ENCODE data around the gene ELL2.
"Not testable (repeated sequence)": the region's sequence is repeated elsewhere in the genome, so short reads cannot be mapped to it uniquely, and the experiment has no call there.

Gene ELL2

GRCh38 chr5:95845391-95845790 is 116.3 kb downstream of the ELL2 start:
- TF ChIP-seq GATA1 (IDR thresholded peaks at IDR 0.05; ENCODE audit: low read depth, low read length): no peak
- no peak for TF ChIP-seq POLR2A (IDR thresholded peaks at IDR 0.05; ENCODE audit: low read length)
- DNase-seq: peak in 1 of 2 experiments; percentile 54

DNA sequence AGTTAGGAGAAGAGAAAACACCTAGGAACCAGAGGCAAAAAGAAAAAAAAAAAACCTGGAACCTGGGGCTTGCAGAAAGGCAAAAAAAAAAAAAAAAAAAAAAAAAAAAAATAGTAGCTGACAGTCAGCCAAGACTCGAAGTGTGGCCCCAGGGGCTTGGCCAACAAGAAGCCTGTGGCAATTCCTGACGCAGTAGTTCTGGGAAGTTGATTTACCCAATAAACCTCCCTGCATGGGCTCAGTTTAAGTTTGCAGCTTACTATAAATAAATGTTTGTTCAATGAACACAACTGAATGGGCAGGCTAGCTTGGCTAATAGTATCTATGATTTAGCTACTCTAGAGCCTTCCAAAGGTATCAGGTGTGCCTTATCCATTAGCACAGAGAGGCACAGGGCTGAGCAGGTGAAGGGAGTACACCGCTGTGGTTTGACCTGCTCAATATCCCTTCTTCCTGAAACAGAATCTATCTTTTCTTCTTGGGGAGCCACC is 117.9 kb downstream of the ELL2 start:
- TF ChIP-seq GATA1 (IDR thresholded peaks at IDR 0.05; ENCODE audit: low read depth, low read length): no peak
- no peak for TF ChIP-seq POLR2A (IDR thresholded peaks at IDR 0.05; ENCODE audit: low read length)
- DNase-seq: no peak

DNA sequence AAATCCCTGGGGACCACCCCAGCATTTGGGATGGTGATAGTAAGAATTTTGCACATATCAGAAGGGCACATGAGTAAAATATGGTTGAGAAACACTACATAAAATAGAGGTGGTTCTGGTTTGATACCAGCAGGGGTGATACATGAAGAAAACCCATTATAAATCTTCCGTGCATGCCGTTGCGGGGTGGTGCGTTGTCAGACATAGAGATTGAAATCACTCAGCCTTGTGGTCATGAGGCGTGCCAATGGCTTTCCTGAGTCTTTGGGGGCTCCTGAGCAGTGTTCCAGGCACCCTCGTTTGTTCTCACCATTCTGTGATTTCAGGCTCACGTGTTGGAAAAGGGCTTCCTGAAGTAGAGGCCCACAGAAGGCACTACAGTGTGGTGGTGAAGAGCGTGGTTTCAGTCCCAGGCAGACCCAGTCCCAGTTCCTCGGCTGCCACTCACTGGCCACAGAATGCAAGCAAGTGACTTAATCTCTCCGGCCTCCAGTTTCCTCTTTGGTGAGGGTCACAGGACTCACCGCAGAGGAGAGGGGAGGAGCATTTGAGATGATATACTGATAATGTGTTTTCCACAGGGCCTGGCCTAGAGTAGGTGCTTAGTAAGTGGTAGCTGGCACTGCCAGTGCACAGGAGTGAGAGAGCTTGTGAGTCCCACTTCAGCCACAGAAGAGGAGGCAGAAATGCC is 118.7 kb downstream of the ELL2 start:
- DNase-seq: peak; percentile 79 to 85
- TF ChIP-seq POLR2A (IDR thresholded peaks at IDR 0.05; ENCODE audit: low read length) (peak; percentile 30), GATA1 (IDR thresholded peaks at IDR 0.05; ENCODE audit: low read depth, low read length) (no peak)

GRCh38 chr5:95841914-95842812 is 119.5 kb downstream of the ELL2 start:
- no peak for DNase-seq
- TF ChIP-seq POLR2A (IDR thresholded peaks at IDR 0.05; ENCODE audit: low read length) (no peak), GATA1 (IDR thresholded peaks at IDR 0.05; ENCODE audit: low read depth, low read length) (no peak)

DNA sequence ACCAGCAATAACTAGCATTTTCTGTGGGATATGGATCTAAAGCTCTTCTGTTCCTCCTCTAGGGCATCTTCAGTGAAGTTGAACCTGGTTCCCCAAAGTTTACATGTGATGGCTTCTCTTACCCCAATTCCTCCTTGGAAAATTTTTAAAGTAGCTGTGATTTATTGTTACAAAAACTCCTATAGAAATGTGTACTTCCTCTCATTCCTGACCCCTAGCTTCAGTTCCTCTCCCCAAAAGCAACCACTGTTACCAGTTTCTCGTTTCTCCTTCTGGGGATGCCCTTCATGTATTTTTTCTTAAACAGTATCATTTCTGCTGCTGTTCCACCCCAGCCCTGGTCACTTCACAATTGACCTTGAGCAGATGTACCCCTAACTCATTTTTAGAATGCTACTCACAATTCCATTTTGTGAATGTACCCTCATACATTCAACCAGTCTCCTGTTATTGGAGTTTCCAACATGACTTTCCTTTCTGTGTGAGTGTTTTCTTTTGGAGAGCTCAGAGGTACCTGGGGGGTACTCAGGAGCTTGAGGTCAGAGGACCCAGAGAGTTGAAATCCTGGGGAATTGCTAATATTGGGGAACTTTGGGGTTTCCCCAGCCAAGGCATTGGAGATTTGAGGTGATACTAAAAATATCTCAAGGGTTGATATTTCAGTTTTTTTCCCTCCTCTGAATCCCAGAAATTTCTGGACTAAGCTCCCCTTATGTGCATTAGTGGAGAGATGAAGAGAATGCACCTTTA is 120.5 kb downstream of the ELL2 start:
- no peak for DNase-seq
- TF ChIP-seq POLR2A (IDR thresholded peaks at IDR 0.05; ENCODE audit: low read length) (no peak), GATA1 (IDR thresholded peaks at IDR 0.05; ENCODE audit: low read depth, low read length) (no peak)

GRCh38 chr5:95839658-95840057 is 122.0 kb downstream of the ELL2 start:
- DNase-seq: no peak
- TF ChIP-seq POLR2A (IDR thresholded peaks at IDR 0.05; ENCODE audit: low read length): no peak
- TF ChIP-seq GATA1 (IDR thresholded peaks at IDR 0.05; ENCODE audit: low read depth, low read length): no peak

DNA sequence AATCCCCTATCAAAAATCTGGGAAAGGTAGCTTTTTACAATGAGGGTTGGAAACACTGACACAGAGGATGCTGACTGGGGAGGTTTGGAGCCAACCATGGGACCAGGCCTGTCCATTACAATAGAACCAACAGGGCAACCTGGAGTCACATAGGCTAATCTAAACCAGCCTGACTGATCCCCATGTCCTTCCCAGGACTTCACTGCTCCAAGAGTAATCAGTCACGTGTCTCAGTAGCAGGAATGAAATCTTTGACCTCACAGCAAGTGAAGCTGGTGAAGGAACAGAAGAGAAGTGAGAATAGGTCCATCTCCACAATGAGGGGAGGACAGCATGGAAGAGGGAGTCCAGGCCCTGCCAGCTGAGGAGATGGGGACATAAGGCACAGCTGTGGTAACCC is 123.1 kb downstream of the ELL2 start:
- no peak for DNase-seq
- no peak for TF ChIP-seq POLR2A (IDR thresholded peaks at IDR 0.05; ENCODE audit: low read length)
- TF ChIP-seq GATA1 (IDR thresholded peaks at IDR 0.05; ENCODE audit: low read depth, low read length): no peak

DNA sequence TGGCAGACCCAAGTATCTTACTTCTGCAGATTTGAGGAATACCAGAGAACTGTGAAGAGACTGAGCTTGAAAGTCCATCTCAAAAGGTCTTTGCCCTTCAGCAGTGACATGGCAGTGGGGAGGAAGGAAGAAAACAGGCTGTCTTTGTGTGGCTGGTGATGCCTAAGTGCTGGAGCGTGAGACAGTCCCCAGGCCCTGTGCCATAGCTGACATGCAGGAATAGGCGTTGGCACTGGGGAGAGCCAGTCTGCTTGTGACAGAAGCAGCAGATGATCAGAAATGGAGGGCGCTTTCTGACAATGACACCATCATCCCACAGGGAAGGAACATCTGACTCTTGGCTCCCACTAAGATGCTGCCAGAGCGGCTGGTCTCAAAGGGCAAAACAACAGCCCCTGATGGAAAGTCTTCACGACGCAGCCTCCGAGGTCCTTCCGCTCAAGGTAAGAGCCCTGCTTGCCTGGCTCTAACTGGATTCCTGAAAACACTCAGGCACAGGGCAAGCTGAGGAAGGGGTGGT is 123.6 kb downstream of the ELL2 start:
- TF ChIP-seq GATA1 (IDR thresholded peaks at IDR 0.05; ENCODE audit: low read depth, low read length) (no peak), POLR2A (IDR thresholded peaks at IDR 0.05; ENCODE audit: low read length) (no peak)
- no peak for DNase-seq

GRCh38 chr5:95837492-95837891 is 124.2 kb downstream of the ELL2 start:
- DNase-seq: no peak
- no peak for TF ChIP-seq POLR2A (IDR thresholded peaks at IDR 0.05; ENCODE audit: low read length)
- TF ChIP-seq GATA1 (IDR thresholded peaks at IDR 0.05; ENCODE audit: low read depth, low read length): no peak

DNA sequence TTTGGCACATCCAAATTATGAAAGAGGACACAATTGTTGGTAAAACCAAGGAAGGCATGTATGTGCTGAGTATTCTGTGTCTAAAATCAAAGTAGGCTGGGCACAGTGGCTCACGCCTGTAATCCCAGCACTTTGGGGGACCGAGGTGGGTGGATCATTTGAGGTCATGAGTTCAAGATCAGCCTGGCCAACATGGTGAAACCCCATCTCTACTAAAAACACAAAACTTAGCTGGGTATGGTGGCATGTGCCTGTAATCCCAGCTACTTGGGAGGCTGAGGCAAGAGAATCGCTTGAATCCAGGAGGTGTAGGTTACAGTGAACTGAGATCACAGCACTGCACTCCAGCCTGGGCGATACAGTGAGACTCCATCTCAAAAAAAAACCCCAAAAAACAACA is 124.7 kb downstream of the ELL2 start:
- not testable (repeated sequence) for DNase-seq

GRCh38 chr5:95836544-95836943 is 125.1 kb downstream of the ELL2 start:
- TF ChIP-seq POLR2A (IDR thresholded peaks at IDR 0.05; ENCODE audit: low read length) (no peak), GATA1 (IDR thresholded peaks at IDR 0.05; ENCODE audit: low read depth, low read length) (no peak)
- no peak for DNase-seq

DNA sequence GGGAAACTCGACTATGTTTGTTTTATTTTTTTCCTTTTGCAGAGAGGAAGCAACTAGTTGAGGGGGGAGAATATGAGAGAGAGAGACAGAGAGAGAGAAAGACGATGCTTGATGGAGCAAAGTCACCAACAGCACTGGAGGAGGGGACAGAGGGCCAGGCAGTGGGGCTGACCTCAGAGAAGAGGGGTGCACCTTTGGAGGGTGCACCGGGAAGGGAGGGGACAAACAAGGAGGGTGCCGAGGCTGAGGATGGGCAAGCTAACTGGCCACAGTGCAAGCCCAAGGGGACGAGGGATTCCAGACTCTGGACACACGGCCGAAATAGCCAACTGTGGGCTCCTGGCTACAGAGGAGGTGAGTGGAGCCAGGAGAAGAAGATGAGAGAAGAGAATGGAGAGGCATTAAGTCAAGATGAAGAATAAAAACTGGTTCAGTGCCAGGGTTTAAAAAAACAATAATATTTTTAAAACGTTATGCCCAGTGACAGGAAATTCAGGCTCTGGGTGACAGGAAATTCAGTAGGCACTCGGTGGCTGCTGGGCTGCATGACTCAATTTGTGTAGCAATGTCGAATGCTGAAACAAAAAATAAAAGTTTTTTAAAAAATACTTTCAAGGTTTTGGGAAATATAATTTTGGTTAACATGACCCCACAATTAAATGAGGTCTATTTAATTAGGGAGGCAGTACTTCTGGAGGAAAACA is 125.8 kb downstream of the ELL2 start:
- DNase-seq: no peak
- TF ChIP-seq GATA1 (IDR thresholded peaks at IDR 0.05; ENCODE audit: low read depth, low read length) (no peak), POLR2A (IDR thresholded peaks at IDR 0.05; ENCODE audit: low read length) (no peak)

Data from erythroblast (primary cell).